Measurements from ENCODE around the gene GDF3.
"Not testable (repeated sequence)": the region's sequence is repeated elsewhere in the genome, so short reads cannot be mapped to it uniquely, and the experiment has no call there.

GDF3 gene

DNA sequence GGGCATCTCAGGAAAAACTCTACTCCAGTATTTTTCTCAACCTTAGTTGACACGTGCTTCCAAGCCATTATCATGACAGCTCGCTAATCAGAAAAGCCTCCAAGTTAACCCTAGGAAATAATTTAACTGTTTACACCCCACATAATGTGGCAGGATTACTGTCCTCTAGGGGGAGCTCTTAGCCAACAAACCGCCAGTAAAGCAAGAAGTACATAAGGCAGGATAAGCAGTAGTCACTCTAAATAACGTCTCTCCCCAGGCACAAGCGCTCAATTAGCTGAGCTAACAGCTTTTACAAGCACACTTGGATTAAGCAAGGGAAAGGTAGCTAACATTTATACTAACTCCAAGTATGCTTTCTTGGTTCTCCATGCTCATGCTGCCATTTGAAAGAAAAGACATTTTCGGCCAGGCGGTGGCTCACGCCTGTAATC is 52.7 kb downstream of the GDF3 start:
- peaks cover 34% of the 10 kb centered on the region for H3K4me1 ChIP-seq (ENCODE audit: insufficient read depth, low read length)
- H3K9me3 ChIP-seq (ENCODE audit: control insufficient read depth, insufficient read depth, low read length): no peaks in the 10 kb centered on the region

DNA sequence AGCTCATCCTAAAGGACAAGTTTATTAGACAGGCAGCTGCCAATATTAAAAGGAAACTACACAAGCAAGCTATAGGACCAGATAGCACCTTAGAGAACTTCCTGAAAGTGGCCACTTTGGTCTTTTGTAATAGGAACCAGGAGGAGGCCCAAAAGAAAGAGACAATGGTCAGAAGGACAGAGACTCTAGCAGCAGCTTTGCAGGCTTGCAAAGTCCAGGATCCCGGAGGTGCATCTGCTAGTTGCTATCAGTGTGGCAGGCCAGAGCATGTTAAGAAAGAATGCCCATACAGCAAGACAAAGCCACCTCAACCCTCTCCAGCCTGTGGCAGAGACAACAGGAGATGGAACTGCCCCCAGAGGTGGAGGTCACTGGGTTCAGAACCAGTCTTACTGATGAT is 53.3 kb downstream of the GDF3 start:
- Histone ChIP-seq H3K9me3 (ENCODE audit: control insufficient read depth, insufficient read depth, low read length) (no peaks in the 10 kb centered on the region), H3K9ac (ENCODE audit: low read depth, low read length) (no peak overlapping the region), H3K36me3 (ENCODE audit: insufficient read depth, low read length) (no peaks in the 10 kb centered on the region), H3K4me1 (ENCODE audit: insufficient read depth, low read length) (peaks cover 39% of the 10 kb centered on the region)

More for the DNA sequence above, 52.7 kb downstream of the GDF3 start:
- Histone ChIP-seq H3K36me3 (ENCODE audit: insufficient read depth, low read length) (no peaks in the 10 kb centered on the region), H3K9ac (ENCODE audit: low read depth, low read length) (no peak overlapping the region)

DNA sequence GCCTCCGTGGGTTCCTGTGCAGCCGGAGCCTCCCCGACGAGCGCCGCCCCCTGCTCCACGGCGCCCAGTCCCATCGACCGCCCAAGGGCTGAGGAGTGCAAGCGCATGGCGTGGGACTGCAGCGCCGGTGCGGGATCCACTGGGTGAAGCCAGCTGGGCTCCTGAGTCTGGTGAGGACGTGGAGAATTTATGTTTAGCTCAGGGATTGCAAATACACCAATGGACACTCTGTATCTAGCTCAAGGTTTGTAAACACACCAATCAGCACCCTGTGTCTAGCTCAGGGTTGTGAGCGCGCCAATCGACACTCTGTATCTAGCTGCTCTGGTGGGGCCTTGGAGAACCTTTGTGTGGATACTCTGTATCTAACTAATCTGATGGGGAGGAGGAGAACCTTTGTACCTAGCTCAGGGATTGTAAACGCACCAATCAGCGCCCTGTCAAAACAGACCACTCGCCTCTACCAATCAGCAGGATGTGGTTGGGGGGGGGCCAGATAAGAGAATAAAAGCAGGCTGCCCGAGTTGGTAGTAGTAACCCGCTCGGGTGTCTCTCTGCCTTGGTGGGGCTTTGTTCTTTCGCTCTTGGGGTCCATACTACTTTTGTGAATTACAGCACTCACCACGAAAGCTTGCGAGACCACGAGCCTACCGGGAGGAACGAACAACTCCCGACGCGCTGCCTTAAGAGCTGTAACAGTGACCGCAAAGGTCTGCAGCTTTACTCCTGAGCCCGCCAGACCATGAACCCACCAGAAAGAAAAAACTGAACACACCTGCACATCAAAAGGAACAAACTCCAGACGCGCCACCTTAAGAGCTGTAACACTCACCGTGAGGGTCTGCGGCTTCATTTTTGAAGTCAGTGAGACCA is 55.2 kb downstream of the GDF3 start:
- Histone ChIP-seq H3K9ac (ENCODE audit: low read depth, low read length) (peak overlapping the region; percentile 32; the same call in 1 of the 2 replicates), H3K4me1 (ENCODE audit: insufficient read depth, low read length) (peaks cover 32% of the 10 kb centered on the region)
- H3K9me3 ChIP-seq (ENCODE audit: control insufficient read depth, insufficient read depth, low read length); H3K36me3 ChIP-seq (ENCODE audit: insufficient read depth, low read length): not testable (repeated sequence)

Measured in ES-I3 (cell line).